T-helper 2 cell treated with Interferon-gamma antibody and Interleukin-4, amounts not matched to agents 100 ng/mL and 5 ng/mL, for 36 hours (primary cell): ENCODE results near the gene NPC1L1. TPM values are rescaled to one million over a fixed set of nuclear protein-coding genes. Genes with fewer than 3 reads are reported as not detected.
"Not testable (repeated sequence)": the region's sequence is repeated elsewhere in the genome, so short reads cannot be mapped to it uniquely, and the experiment has no call there.

ENCODE experiments used
- intact Hi-C: fragments of 100-400 bp; cut with micrococcal nuclease; formaldehyde crosslinking; loops from one replicate; pipeline ENCODE4 v1.15.1; 2023
- total RNA-seq: library from RNA; stranded (reverse); gene quantifications from 2 replicates; pipeline ENCODE4 v1.2.3, GENCODE V29; 2022

Gene NPC1L1
- total RNA-seq, 1 donor from 2014 or later: not detected

- intact Hi-C loops: loop anchor here (1.0 kb wide), 1 partner anchor 324 kb away; no protein-coding TSS in a partner anchor
Observed at GRCh38 chr7:44565097-44565794, 24.1 kb upstream of the NPC1L1 start.

- intact Hi-C loops: loop anchor here (1.0 kb wide), 1 partner anchor 323 kb away; no protein-coding TSS in a partner anchor
Observed at GRCh38 chr7:44564606-44565005, 23.5 kb upstream of the NPC1L1 start.

- intact Hi-C loops: no loop called here
Observed at GRCh38 chr7:44563171-44563679, 22.1 kb upstream of the NPC1L1 start.

GRCh38 chr7:44562622-44562962 lies 21.5 kb upstream of the NPC1L1 start:
- intact Hi-C loops: not testable (repeated sequence)

- intact Hi-C loops: no loop called here
Observed at GRCh38 chr7:44561962-44562621, 21.0 kb upstream of the NPC1L1 start.

GRCh38 chr7:44561481-44561880 lies 20.4 kb upstream of the NPC1L1 start:
- intact Hi-C loops: no loop called here

GRCh38 chr7:44559485-44559884 lies 18.4 kb upstream of the NPC1L1 start:
- intact Hi-C loops: no loop called here

GRCh38 chr7:44557485-44557884 lies 16.4 kb upstream of the NPC1L1 start:
- intact Hi-C loops: no loop called here

GRCh38 chr7:44555350-44555749 lies 14.2 kb upstream of the NPC1L1 start:
- intact Hi-C loops: no loop called here

- intact Hi-C loops: not testable (repeated sequence)
Observed at GRCh38 chr7:44552473-44553005, 11.4 kb upstream of the NPC1L1 start.

GRCh38 chr7:44549457-44549856 lies 8.3 kb upstream of the NPC1L1 start:
- intact Hi-C loops: no loop called here

- intact Hi-C loops: no loop called here
Observed at GRCh38 chr7:44548893-44549292, 7.8 kb upstream of the NPC1L1 start.

GRCh38 chr7:44547536-44548231 lies 6.6 kb upstream of the NPC1L1 start:
- intact Hi-C loops: no loop called here

- intact Hi-C loops: no loop called here
Observed at GRCh38 chr7:44541876-44542610, 913 bp upstream of the NPC1L1 start.

- intact Hi-C loops: no loop called here
Observed at GRCh38 chr7:44540592-44541027, 520 bp downstream of the NPC1L1 start.

GRCh38 chr7:44539669-44540506 lies 1.2 kb downstream of the NPC1L1 start:
- intact Hi-C loops: no loop called here

- intact Hi-C loops: no loop called here
Observed at GRCh38 chr7:44538798-44539668, 2.1 kb downstream of the NPC1L1 start.

GRCh38 chr7:44538093-44538797 lies 2.9 kb downstream of the NPC1L1 start:
- intact Hi-C loops: no loop called here

GRCh38 chr7:44537442-44537841 lies 3.7 kb downstream of the NPC1L1 start:
- intact Hi-C loops: no loop called here
